Fibroblast of villous mesenchyme (primary cell): ENCODE results near the gene GAL3ST3. TPM values are rescaled to one million over a fixed set of nuclear protein-coding genes. Genes with fewer than 3 reads are reported as not detected.

Experiments used
- DNase-seq: peaks from one replicate; pipeline ENCODE4 v3.0.0-alpha.2; 2010; ENCODE audit warnings: low read depth
- H3K4me3 ChIP-seq: 2 replicates; pipeline ENCODE4 v1.5.1; 2011; ENCODE audit warnings: low read depth, mild to moderate bottlenecking, low read length
- CTCF ChIP-seq: IDR thresholded peaks from 2 replicates; pipeline ENCODE4 v1.5.1; 2012; ENCODE audit warnings: low read depth, mild to moderate bottlenecking, low read length; ENCODE audit not compliant: insufficient read depth
- total RNA-seq: library from RNA; depleted of rRNA; stranded (reverse); fragments of >200 nt; gene quantifications from 2 replicates; pipeline ENCODE4 v1.2.3, GENCODE V29; 2012

GAL3ST3 gene
- total RNA-seq, 1 donor: not detected

GRCh38 chr11:66001942-66002647 is 46.9 kb downstream of the GAL3ST3 start, which contains the start of the genes BANF1 and EIF1AD:
TSS of gene BANF1 (plus strand) at chr11:66002503. CDS start at chr11:66003251, 748 bp downstream.
TSS of gene EIF1AD (minus strand) at chr11:66002157. CDS start at chr11:66000389, 1,768 bp downstream.
- H3K4me3 ChIP-seq: peak within 1 kb of the TSS; percentile 100
- peak; percentile 99 for DNase-seq
- TF ChIP-seq CTCF: no peak

GRCh38 chr11:65997286-65997685 is 51.7 kb downstream of the GAL3ST3 start:
- no peak overlapping the region for H3K4me3 ChIP-seq
- DNase-seq: peak; percentile 17
- no peak for TF ChIP-seq CTCF

- no peak overlapping the region for H3K4me3 ChIP-seq
- no peak for TF ChIP-seq CTCF
- no peak for DNase-seq
Measured at GRCh38 chr11:65992056-65992455, 56.9 kb downstream of the GAL3ST3 start.

Other genes with a start within 250 kb of the GAL3ST3 start
- under 0.01 TPM in 1 of 2 replicates, not detected in the other for gene SNX32, start 215.2 kb downstream of the GAL3ST3 start, total RNA-seq
- 1,115 and 1,444 TPM in 2 replicates for gene CFL1, start 191.0 kb downstream of the GAL3ST3 start, total RNA-seq
- 71.2 and 75.7 TPM in 2 replicates for gene MUS81, start 188.7 kb downstream of the GAL3ST3 start, total RNA-seq
- gene EFEMP2, start 176.4 kb downstream of the GAL3ST3 start, total RNA-seq: 77.7 and 79.6 TPM in 2 replicates
- 0.43 TPM in 1 of 2 replicates, not detected in the other for gene CTSW, start 169.3 kb downstream of the GAL3ST3 start, total RNA-seq
- gene FIBP, start 160.7 kb downstream of the GAL3ST3 start, total RNA-seq: 144 and 158 TPM in 2 replicates
- 37.1 and 49.0 TPM in 2 replicates for gene CCDC85B, start 158.5 kb downstream of the GAL3ST3 start, total RNA-seq
- 18.0 and 41.0 TPM in 2 replicates for gene FOSL1, start 148.8 kb downstream of the GAL3ST3 start, total RNA-seq
- 25.8 and 31.5 TPM in 2 replicates for gene C11orf68, start 130.1 kb downstream of the GAL3ST3 start, total RNA-seq
- gene DRAP1, start 129.7 kb downstream of the GAL3ST3 start, total RNA-seq: 216 and 218 TPM in 2 replicates
- not detected in 2 replicates for gene TSGA10IP, start 103.7 kb downstream of the GAL3ST3 start, total RNA-seq
- gene SART1, start 87.4 kb downstream of the GAL3ST3 start, total RNA-seq: 25.5 and 26.7 TPM in 2 replicates
- 34.8 and 35.4 TPM in 2 replicates for gene EIF1AD, start 47.0 kb downstream of the GAL3ST3 start, total RNA-seq
- gene BANF1, start 46.7 kb downstream of the GAL3ST3 start, total RNA-seq: 19.9 and 24.8 TPM in 2 replicates
- gene CST6, start 37.2 kb downstream of the GAL3ST3 start, total RNA-seq: under 0.01 TPM in 1 of 2 replicates, not detected in the other
- gene CATSPER1, start 22.7 kb downstream of the GAL3ST3 start, total RNA-seq: under 0.01 and 0.43 TPM in 2 replicates
- 130 and 151 TPM in 2 replicates for gene SF3B2, start 3.2 kb upstream of the GAL3ST3 start, total RNA-seq
- 36.7 and 41.2 TPM in 2 replicates for gene PACS1, start 21.1 kb upstream of the GAL3ST3 start, total RNA-seq
- 18.7 and 24.6 TPM in 2 replicates for gene KLC2, start 208.5 kb upstream of the GAL3ST3 start, total RNA-seq
- 88.9 and 89.5 TPM in 2 replicates for gene RAB1B, start 219.5 kb upstream of the GAL3ST3 start, total RNA-seq
- gene CNIH2, start 229.0 kb upstream of the GAL3ST3 start, total RNA-seq: 0.43 and 0.64 TPM in 2 replicates
- 187 and 189 TPM in 2 replicates for gene YIF1A, start 240.0 kb upstream of the GAL3ST3 start, total RNA-seq
- under 0.01 TPM in 1 of 2 replicates, not detected in the other for gene TMEM151A, start 242.7 kb upstream of the GAL3ST3 start, total RNA-seq